GM21576 (cell line): ENCODE results near the gene KRT32.

ENCODE experiments used
- ATAC-seq: cut with Tn5 transposase; IDR thresholded peaks from one replicate; pipeline ENCODE4 v1.9.1; 2021; ENCODE audit warnings: mild to moderate bottlenecking, moderate library complexity; ENCODE audit not compliant: unreplicated experiment

KRT32 gene

GRCh38 chr17:41494524-41494923 is 27.3 kb upstream of the KRT32 start:
- no peak for ATAC-seq

- no peak for ATAC-seq
Measured at GRCh38 chr17:41492771-41493170, 25.6 kb upstream of the KRT32 start.

GRCh38 chr17:41492351-41492750 is 25.2 kb upstream of the KRT32 start:
- ATAC-seq = no peak

- ATAC-seq = no peak
Measured at GRCh38 chr17:41491476-41491875, 24.3 kb upstream of the KRT32 start.

- ATAC-seq = no peak
Measured at GRCh38 chr17:41490000-41490990, 23.1 kb upstream of the KRT32 start.

GRCh38 chr17:41489531-41489930 is 22.3 kb upstream of the KRT32 start, which contains the start of gene KRT36:
TSS of gene KRT36 (minus strand) at chr17:41489910. CDS start at chr17:41489864, 46 bp downstream.
- no peak for ATAC-seq

GRCh38 chr17:41486809-41487530 is 19.8 kb upstream of the KRT32 start:
- ATAC-seq = no peak

- ATAC-seq = no peak
Measured at GRCh38 chr17:41486316-41486715, 19.1 kb upstream of the KRT32 start.

GRCh38 chr17:41484920-41485904 is 18.0 kb upstream of the KRT32 start:
- ATAC-seq = no peak

- ATAC-seq = no peak
Measured at GRCh38 chr17:41483991-41484826, 17.0 kb upstream of the KRT32 start.

- ATAC-seq = no peak
Measured at GRCh38 chr17:41483531-41483930, 16.3 kb upstream of the KRT32 start.

GRCh38 chr17:41481036-41481435 is 13.8 kb upstream of the KRT32 start, which contains the start of gene KRT35:
TSS of gene KRT35 (minus strand) at chr17:41481151. CDS start at chr17:41481097, 54 bp downstream.
- no peak for ATAC-seq

- no peak for ATAC-seq
Measured at GRCh38 chr17:41480581-41480980, 13.4 kb upstream of the KRT32 start.

GRCh38 chr17:41480136-41480535 is 12.9 kb upstream of the KRT32 start:
- no peak for ATAC-seq

- ATAC-seq = no peak
Measured at GRCh38 chr17:41478237-41478636, 11.1 kb upstream of the KRT32 start.

- ATAC-seq = no peak
Measured at GRCh38 chr17:41476866-41477815, 10.0 kb upstream of the KRT32 start.

GRCh38 chr17:41475421-41475820 is 8.2 kb upstream of the KRT32 start:
- ATAC-seq = no peak

GRCh38 chr17:41474863-41475262 is 7.7 kb upstream of the KRT32 start:
- no peak for ATAC-seq
